T-helper 1 cell treated with Interleukin-12 subunit alpha and Interleukin-12 subunit beta and Interleukin-4 antibody, amounts not matched to agents 30 μg/mL and 1 μg/mL, for 36 hours (primary cell): ENCODE measurements around the gene PEBP1.

ENCODE experiments used
- H3K27ac Mint-ChIP-seq: one replicate; pipeline ENCODE4 v1.8.0; 2021; ENCODE audit warnings: mild to moderate bottlenecking, mixed read lengths
- H3K27me3 Mint-ChIP-seq: one replicate; pipeline ENCODE4 v1.8.0; 2021; ENCODE audit warnings: low read depth, mixed read lengths
- H3K36me3 Mint-ChIP-seq: one replicate; pipeline ENCODE4 v1.8.0; 2021; ENCODE audit warnings: low read depth, mixed read lengths
- H3K4me1 Mint-ChIP-seq: one replicate; pipeline ENCODE4 v1.8.0; 2021; ENCODE audit warnings: low read depth, mixed read lengths
- H3K4me3 Mint-ChIP-seq: one replicate; pipeline ENCODE4 v1.8.0; 2021; ENCODE audit warnings: mild to moderate bottlenecking, moderate library complexity, mixed read lengths
- H3K9me3 Mint-ChIP-seq: one replicate; pipeline ENCODE4 v1.8.0; 2021; ENCODE audit warnings: mixed read lengths

PEBP1 gene

DNA sequence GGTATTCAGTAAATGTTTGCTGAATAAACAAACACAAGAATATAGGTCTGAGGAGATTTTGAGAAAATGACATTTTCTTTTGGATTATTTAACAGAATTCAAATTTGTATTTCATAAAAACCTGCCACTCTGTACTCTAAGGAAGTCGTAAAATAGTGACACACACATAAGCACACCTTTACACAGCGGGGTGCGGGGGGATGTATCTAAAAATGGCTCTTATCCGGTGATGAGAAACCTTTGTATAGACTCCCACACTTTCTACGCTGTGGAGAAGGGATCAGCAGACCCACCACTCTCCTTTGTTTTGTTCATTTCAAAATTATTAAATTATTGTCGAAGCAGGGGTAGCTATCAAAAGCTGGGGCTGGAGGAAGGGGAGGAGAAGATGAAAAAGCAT lies 58.0 kb downstream of the PEBP1 start:
- Mint-ChIP-seq H3K36me3 (peaks cover 21% of the 10 kb centered on the region), H3K27ac (no peak overlapping the region), H3K4me3 (no peak overlapping the region), H3K9me3 (no peaks in the 10 kb centered on the region), H3K27me3 (no peaks in the 10 kb centered on the region), H3K4me1 (no peaks in the 10 kb centered on the region)
